Gastrocnemius medialis (tissue), 4 donors: ENCODE data around the gene POLR3B. TPM values are rescaled to one million over a fixed set of nuclear protein-coding genes. Genes with fewer than 3 reads are reported as not detected.

Experiments
- ATAC-seq, 2 donors: fragments of 150-250 bp; one replicate each; pipeline ENCODE4 v1.9.1; 2016
- DNase-seq, 2 donors: peaks; one replicate each; pipeline ENCODE4 v3.0.0-alpha.2; 2019
- H3K27ac ChIP-seq, 4 donors: fragments of 200-600 bp; sonication (generic); 1 replicate in 1 of 4; 2 replicates in 3 of 4; pipeline ENCODE4 v1.5.1; 2016 to 2018; ENCODE audit warnings: mild to moderate bottlenecking in 2 of 4, moderate library complexity in 1 of 4
- H3K27me3 ChIP-seq, 3 donors: fragments of 200-600 bp; sonication (generic) in 2 of 3; 1 replicate in 1 of 3; 2 replicates in 2 of 3; pipeline versions ENCODE4 v1.5.1 to v1.6.0; 2016 to 2019; ENCODE audit warnings: mild to moderate bottlenecking in 1 of 3, moderate library complexity in 1 of 3
- H3K36me3 ChIP-seq, 2 donors: fragments of 200-600 bp; sonication (generic) in 1 of 2; one replicate each; pipeline ENCODE4 v1.5.1; 2017 to 2018
- H3K4me1 ChIP-seq, 2 donors: fragments of 200-600 bp; sonication (generic) in 1 of 2; one replicate each; pipeline ENCODE4 v1.5.1; 2016 to 2017; ENCODE audit warnings: mild to moderate bottlenecking in 2 of 2
- H3K4me3 ChIP-seq, 4 donors: fragments of 200-600 bp; sonication (generic) in 3 of 4; 1 replicate in 1 of 4; 2 replicates in 3 of 4; pipeline ENCODE4 v1.5.1; 2016 to 2019; ENCODE audit warnings: mild to moderate bottlenecking in 2 of 4
- H3K9me3 ChIP-seq, 3 donors: fragments of 200-600 bp; sonication (generic) in 2 of 3; 1 replicate in 1 of 3; 2 replicates in 2 of 3; pipeline ENCODE4 v1.5.1; 2016 to 2019
- POLR2A ChIP-seq, 2 donors: fragments of 450-650 bp; IDR thresholded peaks; one replicate each; pipeline ENCODE4 v1.6.1; 2017; ENCODE audit warnings: antibody characterized with exemption in 2 of 2, mild to moderate bottlenecking in 2 of 2, moderate library complexity in 2 of 2
- in situ Hi-C, 4 donors: fragments of 200-750 bp; cut with MboI; loops; one replicate each; pipeline versions ENCODE4 v1.15.0 to v1.8.0; 2017; ENCODE audit warnings: low sequenced_read_pairs in 4 of 4
- intact Hi-C: fragments of 100-400 bp; cut with DNase I; formaldehyde crosslinking; loops from one replicate; pipeline ENCODE4 v1.15.1; 2023; ENCODE audit warnings: low total_unique reads
- total RNA-seq, 4 donors: library from RNA; depleted of rRNA; stranded (reverse); fragments of >200 nt; gene quantifications; one replicate each; pipeline versions ENCODE4 v1.1.0 to v1.2.3, GENCODE V29; 2016
- TF ChIP-seq, protein P1 (sequence below), 5 experiments: fragments of 450-650 bp in 3 of 5; fragments of 200-600 bp in 2 of 5; sonication (generic) in 2 of 5; IDR thresholded peaks in 4 of 5; conservative IDR thresholded peaks in 1 of 5; 1 replicate in 4 of 5; 2 replicates in 1 of 5; pipeline ENCODE4 v1.5.1; 2016 to 2019; ENCODE audit warnings: antibody characterized with exemption in 5 of 5, mild to moderate bottlenecking in 3 of 5, moderate library complexity in 3 of 5

POLR3B gene
- 1 to 10 TPM; 4.2 to 9.5 (median 6.4) TPM for total RNA-seq

DNA sequence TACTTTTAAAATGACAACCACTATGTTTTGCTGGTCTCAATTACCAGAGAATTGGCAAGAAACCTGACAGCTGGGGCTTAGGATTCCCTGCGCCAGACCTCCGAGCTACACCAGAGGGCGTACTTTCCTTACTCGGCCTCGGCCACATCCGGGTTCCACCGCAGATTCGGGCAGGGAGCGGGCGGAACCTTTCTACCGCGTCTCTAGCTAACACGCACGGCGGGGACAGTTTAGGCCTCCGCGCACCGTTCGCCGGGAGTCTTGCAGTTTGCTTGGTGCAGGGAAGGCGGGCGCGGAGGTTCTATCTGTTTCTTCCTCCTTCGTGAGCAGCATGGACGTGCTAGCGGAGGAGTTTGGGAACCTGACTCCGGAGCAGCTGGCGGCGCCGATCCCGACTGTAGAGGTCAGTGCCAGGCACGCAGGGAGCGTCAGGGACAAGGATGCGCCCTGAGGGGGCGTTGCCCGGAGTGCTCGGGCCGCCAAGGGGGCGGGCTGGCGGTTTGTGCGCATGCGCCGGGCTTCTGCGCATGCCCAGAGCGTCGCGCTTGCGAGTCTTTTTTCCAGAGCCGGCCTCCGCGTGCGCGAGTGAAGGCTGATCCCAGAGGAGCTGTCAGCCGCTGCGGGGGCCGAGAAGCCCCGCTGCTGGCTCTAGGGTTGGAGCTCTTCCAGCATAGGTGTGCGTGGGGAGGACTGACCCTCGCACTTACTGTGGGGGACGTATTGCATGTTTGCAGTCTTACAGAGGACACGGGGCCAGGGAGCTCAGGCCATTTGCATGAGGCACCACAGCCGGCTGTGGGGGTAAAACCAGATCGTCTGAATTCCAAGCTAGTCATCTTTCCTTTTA is at the start of gene POLR3B:
POLR3B (plus strand) TSS at position 200 of the 847 bp plus-strand sequence; CDS start at position 332, 132 bp downstream.
- in situ Hi-C loops (loop anchor here in 2 of 4 donors (10.0 kb wide), 2 partner anchors 53 to 133 kb away; partner anchors contain the start of gene TCP11L2 (in 1 of the 2)), intact Hi-C loops (loop anchor here (1.0 to 10.0 kb wide), 7 partner anchors 55 to 943 kb away; partner anchors contain the start of genes CKAP4, CRY1 and TCP11L2)
- H3K27ac ChIP-seq = peak within 1 kb of the TSS; percentile 87 to 96 (median 91)

GRCh38 chr12:106308121-106308520 is 49.4 kb upstream of the POLR3B start:
- no peak for ATAC-seq
- Histone ChIP-seq H3K9me3 (no peaks in the 10 kb centered on the region), H3K36me3 (no peaks in the 10 kb centered on the region), H3K4me1 (peaks cover 88 to 91% of the 10 kb centered on the region in 2 donors), H3K4me3 (peak overlapping the region in 1 of 4 donors; percentile 11), H3K27ac (peak overlapping the region; percentile 91 to 97 (median 94)), H3K27me3 (no peaks in the 10 kb centered on the region)
- intact Hi-C loops = loop anchor here (5.0 kb wide), 2 partner anchors 649 to 784 kb away; partner anchors contain the start of genes CRY1 and TMEM263
- TF ChIP-seq POLR2A (IDR thresholded peaks at IDR 0.05) = no peak
- TF ChIP-seq, protein P1, sequence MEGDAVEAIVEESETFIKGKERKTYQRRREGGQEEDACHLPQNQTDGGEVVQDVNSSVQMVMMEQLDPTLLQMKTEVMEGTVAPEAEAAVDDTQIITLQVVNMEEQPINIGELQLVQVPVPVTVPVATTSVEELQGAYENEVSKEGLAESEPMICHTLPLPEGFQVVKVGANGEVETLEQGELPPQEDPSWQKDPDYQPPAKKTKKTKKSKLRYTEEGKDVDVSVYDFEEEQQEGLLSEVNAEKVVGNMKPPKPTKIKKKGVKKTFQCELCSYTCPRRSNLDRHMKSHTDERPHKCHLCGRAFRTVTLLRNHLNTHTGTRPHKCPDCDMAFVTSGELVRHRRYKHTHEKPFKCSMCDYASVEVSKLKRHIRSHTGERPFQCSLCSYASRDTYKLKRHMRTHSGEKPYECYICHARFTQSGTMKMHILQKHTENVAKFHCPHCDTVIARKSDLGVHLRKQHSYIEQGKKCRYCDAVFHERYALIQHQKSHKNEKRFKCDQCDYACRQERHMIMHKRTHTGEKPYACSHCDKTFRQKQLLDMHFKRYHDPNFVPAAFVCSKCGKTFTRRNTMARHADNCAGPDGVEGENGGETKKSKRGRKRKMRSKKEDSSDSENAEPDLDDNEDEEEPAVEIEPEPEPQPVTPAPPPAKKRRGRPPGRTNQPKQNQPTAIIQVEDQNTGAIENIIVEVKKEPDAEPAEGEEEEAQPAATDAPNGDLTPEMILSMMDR (IDR thresholded peaks at IDR 0.05 in 4 of 5, conservative IDR thresholded peaks at IDR 0.05 in 1 of 5) = no peak
- in situ Hi-C loops = loop anchor here in 1 of 4 donors (10.0 kb wide), 1 partner anchor 47 kb away; the partner anchor contains the start of gene POLR3B
- no peak for DNase-seq

More for the DNA sequence above, at the start of gene POLR3B:
- peak within 1 kb of the TSS; percentile 68 to 84 (median 80) for H3K4me3 ChIP-seq
- peak; percentile 93 to 94 for DNase-seq
- H3K9me3 ChIP-seq = no peaks in the 10 kb centered on the region
- no peaks in the 10 kb centered on the region for H3K36me3 ChIP-seq
- ATAC-seq = peak; percentile 85 to 90
- H3K27me3 ChIP-seq = no peaks in the 10 kb centered on the region
- TF ChIP-seq POLR2A (IDR thresholded peaks at IDR 0.05) = peak; percentile 91 to 92
- TF ChIP-seq, protein P1 (IDR thresholded peaks at IDR 0.05 in 4 of 5, conservative IDR thresholded peaks at IDR 0.05 in 1 of 5) = peak; percentile 85 to 93 (median 88)
- H3K4me1 ChIP-seq = peaks cover 16 to 18% of the 10 kb centered on the region in 2 donors

DNA sequence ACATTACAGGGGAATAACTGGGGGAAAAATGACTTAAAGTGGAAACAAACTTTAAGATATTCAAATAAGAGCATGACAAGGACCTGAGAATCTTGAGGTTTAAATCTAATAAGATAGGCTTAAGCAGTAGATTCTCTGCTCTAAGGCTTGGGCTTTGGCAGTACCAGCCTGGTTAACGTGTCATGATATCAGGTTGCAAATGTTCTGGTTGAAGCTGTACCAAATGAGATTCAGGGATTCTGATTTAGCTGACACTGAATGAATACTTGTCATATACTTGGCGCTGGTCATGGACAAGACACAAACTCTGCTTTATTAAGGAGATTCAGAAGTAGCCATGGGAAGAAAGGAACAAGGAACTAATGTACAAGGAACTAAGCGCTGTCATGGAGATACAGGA is 48.9 kb upstream of the POLR3B start:
- intact Hi-C loops = loop anchor here (5.0 kb wide), 2 partner anchors 649 to 784 kb away; partner anchors contain the start of genes CRY1 and TMEM263
- ATAC-seq (peak; percentile 78), DNase-seq (peak; percentile 39 to 62)
- peak overlapping the region in 1 of 4 donors; percentile 11 for H3K4me3 ChIP-seq
- H3K4me1 ChIP-seq = peaks cover 89 to 90% of the 10 kb centered on the region in 2 donors
- peak overlapping the region; percentile 91 to 97 (median 94) for H3K27ac ChIP-seq
- in situ Hi-C loops = loop anchor here in 1 of 4 donors (10.0 kb wide), 1 partner anchor 46 kb away; the partner anchor contains the start of gene POLR3B
- H3K27me3 ChIP-seq = no peaks in the 10 kb centered on the region
- no peaks in the 10 kb centered on the region for H3K9me3 ChIP-seq
- TF ChIP-seq POLR2A (IDR thresholded peaks at IDR 0.05) = no peak
- TF ChIP-seq, protein P1 (IDR thresholded peaks at IDR 0.05 in 4 of 5, conservative IDR thresholded peaks at IDR 0.05 in 1 of 5) = no peak
- no peaks in the 10 kb centered on the region for H3K36me3 ChIP-seq

DNA sequence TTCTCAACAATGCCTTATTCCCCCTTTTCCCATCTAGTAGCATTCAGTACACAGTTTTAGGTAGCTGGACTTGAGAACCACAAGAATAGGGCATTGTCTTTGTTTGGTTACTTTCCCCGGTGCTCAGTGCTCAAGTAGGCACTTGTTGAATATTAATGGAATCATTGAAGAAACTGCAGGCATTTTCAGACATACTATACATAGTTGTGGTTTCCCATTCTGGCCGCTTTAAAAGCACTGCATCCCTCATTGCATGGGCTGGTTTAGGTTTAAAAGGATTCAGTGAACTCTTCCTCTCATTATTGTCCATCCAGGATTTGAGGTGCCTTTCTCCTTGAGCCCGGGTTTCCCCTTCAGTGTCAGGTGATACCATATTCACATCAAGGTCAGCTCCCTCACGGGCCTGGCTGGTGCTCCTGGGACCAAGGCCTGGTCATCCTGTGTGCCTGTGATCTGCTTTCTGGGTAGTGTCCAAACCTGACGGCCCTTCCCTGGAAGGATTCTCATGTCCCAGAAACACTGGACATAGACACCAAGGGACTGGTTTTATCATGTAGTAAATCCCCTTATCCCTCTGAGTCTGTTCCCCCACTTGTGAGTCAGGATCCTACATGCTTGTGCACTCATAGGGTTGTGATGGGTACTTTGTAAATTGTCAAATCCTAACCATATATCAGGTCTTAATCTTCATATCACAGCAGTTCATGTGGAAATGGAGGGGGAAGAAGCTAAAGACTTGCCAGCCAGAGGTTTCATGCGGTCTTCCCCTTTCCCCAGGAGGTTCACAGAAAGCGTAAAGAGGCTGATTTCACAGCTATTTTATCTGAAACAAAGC is 47.7 kb upstream of the POLR3B start:
- intact Hi-C loops (loop anchor here (5.0 kb wide), 2 partner anchors 647 to 782 kb away; partner anchors contain the start of genes CRY1 and TMEM263), in situ Hi-C loops (loop anchor here in 1 of 4 donors (10.0 kb wide), 1 partner anchor 45 kb away; the partner anchor contains the start of gene POLR3B)
- Histone ChIP-seq H3K4me1 (peaks cover 76 to 77% of the 10 kb centered on the region in 2 donors), H3K4me3 (no peak overlapping the region), H3K9me3 (no peaks in the 10 kb centered on the region), H3K27ac (peak overlapping the region; percentile 91 to 97 (median 94)), H3K27me3 (no peaks in the 10 kb centered on the region), H3K36me3 (peaks cover 0 to 5% of the 10 kb centered on the region in 2 donors)
- no peak for TF ChIP-seq POLR2A (IDR thresholded peaks at IDR 0.05)
- TF ChIP-seq, protein P1 (IDR thresholded peaks at IDR 0.05 in 4 of 5, conservative IDR thresholded peaks at IDR 0.05 in 1 of 5) = no peak
- DNase-seq = peak; percentile 36 to 74
- ATAC-seq = peak; percentile 25 to 45
